NCI-H1105 (cell line): ENCODE measurements around the gene SLC49A3.
"Not testable (repeated sequence)": the region's sequence is repeated elsewhere in the genome, so short reads cannot be mapped to it uniquely, and the experiment has no call there.

Source experiments
- DNase-seq: peaks from one replicate; lab custom pipeline; 2025; lab: John Stamatoyannopoulos, UW

The SLC49A3 gene

DNA sequence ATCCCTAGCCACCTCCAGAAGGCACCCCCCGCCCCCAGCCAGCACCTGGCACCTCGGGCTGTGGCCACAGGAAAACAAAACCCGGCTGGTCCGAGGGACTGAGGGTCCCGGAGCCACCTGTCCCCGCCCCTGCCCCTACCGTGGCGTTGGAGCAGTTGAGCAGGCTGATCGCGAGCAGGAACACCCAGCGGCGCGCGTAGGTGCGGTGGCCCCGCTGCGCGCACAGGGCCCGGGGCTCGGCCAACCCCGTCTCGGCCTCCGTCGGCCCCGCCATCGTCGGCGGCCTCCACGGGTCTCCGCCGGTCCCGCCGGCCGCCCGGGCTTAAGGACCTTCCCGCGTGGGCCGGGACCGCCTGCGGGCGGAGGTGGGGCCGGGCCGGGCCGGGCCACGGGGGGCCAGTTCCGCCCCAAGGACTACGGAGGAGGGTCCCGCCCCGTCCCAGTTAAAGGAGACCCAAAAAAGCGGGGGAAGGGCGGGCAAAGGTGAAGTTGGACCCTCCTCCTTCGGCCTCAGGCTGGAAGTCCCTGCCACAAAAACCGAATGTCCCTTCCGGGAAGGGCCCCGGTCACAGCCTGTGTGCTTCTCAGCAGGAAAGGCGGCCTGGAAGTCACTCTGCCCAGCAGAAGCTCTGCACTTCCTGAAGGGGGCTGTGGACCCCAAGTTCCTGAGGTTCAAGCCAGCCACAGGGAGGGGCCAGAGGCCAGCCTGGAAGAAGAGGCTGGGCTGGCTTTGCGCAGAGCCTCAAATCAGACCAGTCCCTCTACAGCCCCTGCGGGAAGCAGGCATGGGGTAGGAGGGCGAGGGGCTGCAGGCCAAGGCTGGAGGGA lies at the start of gene SLC49A3:
TSS of gene SLC49A3 (minus strand) at position 298 of the 828 bp plus-strand sequence. CDS start at position 274, 24 bp downstream.
- no peak for DNase-seq

DNA sequence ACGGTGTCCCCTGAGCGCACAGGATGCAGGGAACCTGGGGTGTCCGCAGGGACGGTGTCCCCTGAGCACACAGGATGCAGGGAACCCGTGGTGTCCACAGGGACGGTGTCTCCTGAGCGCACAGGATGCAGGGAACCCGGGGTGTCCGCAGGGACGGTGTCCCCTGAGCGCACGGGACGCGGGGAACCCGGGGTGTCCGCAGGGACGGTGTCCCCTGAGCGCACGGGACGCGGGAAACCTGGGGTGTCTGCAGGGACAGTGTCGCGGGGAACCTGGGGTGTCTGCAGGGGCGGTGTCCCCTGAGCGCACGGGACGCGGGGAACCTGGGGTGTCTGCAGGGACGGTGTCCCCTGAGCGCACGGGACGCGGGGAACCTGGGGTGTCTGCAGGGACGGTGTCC lies 47.6 kb upstream of the SLC49A3 start:
- DNase-seq: not testable (repeated sequence)

DNA sequence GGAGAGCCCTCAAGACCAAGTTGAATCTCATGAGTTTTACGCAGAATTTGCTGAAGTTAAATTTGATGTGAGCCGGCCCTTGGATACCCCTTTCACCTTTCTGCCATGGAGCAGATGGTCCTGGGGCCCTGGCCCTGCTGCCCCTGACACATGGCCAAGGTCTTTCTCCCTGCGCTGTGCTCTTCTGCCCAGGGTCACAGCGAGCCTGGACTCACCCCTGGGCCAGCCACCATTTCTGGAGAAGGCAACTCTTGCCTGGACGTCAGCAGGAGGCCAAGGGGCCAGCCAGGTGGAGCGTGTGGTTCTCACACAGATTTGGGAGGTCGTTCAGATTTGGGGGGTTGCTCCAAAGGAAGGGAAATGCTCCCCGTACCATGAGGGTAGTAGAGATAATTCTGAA lies 46.6 kb upstream of the SLC49A3 start:
- no peak for DNase-seq

DNA sequence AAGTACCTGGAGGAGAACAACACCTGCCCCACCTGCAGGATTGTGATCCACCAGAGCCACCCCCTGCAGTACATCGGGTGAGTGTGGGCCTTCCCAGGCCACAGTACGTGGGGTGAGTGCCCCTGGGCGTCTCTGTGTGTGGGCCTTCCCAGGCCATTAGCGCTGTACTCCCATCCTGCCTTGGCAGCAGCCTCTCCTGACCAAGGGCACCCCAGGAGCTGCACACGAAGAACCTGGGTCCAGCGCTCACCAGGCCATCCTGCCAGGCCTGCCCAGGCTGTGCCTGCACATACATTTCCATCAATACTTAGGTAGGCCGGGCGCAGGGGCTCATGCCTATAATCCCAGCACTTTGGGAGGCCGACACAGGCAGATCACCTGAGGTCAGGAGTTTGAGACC lies 46.0 kb upstream of the SLC49A3 start:
- DNase-seq: no peak

DNA sequence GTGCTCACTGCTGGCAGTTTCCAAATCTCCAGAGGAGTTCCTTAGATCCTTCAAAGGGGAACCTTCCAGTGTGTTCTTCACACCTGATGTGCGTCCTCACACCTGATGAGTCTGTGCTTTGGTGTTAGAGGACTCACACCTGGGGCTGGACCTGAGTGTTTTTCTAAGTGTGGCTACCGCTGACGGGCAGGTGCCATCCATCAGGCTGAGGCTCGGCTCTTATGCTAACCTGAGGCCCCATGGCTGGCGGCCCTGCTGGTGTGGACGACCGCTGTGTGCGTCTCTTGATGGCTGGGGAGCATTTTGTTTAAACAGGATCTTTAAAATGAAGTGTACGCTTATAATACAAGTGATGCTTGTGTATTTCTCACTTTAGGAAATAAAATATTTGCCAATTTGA lies 45.1 kb upstream of the SLC49A3 start:
- DNase-seq: no peak

DNA sequence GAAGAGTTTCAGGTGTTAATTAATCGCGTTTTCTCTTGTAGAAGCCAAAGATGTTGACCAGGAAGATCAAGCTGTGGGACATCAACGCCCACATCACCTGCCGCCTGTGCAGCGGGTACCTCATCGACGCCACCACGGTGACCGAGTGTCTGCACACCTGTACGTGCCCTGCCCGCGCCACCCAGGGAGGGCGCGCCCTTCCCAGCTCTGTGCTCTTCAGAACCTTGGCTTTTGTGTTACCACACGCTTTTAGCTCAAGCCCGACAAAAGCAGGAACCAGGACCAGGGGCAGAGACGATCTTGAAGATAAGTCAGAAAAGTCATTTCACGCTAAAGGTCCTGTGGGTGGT lies 44.7 kb upstream of the SLC49A3 start:
- no peak for DNase-seq

DNA sequence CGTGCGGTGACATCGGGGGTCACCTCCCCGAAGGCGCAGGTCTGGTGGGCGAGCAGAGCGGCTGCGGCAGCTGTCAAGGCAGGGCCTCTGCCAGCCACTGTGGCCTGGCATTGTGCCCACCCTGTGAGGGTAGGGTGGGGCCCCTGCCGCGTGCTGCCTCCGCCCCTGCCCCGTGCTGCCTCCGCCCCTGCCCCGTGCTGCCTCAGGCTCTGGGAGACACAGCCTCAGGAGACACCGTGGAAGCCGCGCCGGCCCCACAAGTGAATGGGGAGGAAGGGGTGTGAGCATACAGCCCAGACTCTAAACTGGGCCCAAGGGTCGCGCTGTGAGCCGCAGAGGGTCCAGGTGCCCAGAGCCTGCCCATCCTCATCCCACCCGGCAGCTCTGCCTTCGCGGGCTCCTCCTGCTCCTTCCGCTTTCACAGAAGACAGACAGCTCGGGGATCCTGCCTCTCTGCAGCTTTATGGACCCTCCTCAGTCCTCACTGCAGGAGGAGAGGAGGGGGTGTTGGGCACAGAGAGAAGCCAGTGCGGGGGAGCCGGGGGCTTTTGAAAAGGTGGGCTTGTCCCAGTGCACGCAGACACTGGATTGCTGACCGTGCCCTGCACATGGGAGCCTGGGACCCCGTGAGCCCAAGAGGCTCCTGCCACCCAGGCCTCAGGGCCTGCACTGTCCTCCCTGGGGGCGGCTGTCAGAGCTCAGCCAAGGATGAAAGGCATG lies 44.1 kb upstream of the SLC49A3 start:
- DNase-seq: no peak

DNA sequence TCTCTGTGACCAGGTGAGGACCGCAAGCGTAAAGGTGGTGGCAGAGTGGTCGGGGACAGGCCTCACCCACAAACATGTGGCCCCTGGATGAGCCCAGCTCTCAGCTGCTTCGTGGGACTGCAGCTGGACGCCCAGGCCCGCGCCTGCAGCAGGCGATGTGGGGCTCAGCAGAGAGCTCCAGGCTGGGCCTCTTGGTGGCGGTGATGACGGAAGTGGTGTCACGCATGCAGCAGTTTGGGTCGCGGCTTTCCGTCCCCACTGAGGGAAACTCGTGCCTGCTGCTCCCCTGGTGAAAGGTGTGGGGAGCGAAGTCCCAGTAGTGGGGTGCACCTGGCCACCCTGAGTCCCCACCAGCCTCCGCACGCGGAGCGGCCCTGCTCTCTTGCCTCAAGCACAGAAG lies 43.5 kb upstream of the SLC49A3 start:
- no peak for DNase-seq

DNA sequence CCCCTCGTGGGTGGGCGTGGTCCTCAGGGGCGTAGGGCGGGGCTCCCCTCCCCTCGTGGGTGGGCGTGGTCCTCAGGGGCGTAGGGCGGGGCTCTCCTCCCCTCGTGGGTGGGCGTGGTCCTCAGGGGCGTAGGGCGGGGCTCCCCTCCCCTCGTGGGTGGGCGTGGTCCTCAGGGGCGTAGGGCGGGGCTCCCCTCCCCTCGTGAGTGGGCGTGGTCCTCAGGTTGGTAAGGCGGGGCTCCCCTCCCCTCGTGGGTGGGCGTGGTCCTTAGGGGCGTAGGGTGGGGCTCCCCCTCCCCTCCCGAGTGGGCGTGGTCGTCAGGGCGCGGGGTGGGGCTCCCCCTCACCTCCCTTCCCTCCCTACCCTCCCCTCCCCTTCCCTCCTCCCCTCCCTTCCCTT lies 43.0 kb upstream of the SLC49A3 start:
- not testable (repeated sequence) for DNase-seq

DNA sequence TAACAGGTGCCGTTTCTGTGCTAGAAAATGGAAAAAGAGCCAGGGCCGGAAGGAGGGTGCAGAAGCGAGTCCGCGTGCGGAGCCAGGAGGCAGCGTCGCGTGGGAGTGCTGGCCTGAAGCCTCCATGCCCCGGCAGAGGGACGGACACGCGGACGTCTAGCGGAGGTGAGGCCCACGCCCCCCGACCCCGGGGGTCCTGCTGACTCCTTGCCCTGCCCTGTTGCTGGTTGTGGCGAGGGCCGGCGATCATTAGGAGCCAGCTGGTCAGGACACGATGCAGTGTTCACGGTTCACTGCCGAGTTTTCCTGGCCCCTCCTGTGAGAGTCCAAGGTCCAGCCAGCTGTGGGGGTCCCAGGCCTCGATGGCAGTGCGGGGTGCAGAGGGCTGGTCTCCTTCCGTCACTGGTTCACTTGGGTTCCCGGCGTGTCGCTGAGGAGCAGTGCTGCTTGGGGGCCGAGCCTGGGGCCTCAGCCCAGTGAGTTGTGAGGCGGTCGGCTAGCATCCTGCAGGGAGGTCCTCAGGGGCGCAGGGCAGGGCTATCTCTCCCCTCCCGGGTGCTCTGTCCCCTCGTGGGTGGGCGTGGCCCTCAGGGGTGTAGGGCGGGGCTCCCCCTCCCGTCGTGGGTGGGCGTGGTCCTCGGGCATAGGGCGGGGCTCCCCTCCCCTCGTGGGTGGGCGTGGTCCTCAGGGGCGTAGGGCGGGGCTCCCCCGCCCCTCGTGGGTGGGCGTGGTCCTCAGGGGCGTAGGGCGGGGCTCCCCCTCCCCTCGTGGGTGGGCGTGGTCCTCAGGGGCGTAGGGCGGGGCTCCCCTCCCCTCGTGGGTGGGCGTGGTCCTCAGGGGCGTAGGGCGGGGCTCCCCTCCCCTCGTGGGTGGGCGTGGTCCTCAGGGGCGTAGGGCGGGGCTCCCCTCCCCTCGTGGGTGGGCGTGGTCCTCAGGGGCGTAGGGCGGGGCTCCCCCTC lies 42.3 kb upstream of the SLC49A3 start:
- DNase-seq: not testable (repeated sequence)

DNA sequence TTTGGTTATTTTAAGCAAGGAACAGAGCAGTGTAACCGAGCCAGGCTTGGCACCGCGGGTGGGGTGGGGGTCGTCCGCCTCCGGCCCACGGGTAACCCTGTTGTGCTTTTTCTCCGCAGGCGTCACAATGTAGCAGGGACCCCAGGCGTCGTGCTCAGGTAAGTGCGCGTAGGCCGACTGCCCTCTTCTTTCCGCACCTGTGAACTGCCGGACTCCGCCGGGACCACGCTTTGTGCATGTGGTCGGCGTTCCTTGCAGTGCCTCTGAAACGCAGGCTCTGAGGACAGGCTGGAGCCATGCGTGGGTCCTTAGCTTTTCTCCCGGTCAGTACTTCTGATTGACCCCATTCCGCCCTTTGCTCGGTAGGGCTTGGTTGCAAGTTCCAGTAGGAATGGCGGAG lies 41.6 kb upstream of the SLC49A3 start:
- no peak for DNase-seq

DNA sequence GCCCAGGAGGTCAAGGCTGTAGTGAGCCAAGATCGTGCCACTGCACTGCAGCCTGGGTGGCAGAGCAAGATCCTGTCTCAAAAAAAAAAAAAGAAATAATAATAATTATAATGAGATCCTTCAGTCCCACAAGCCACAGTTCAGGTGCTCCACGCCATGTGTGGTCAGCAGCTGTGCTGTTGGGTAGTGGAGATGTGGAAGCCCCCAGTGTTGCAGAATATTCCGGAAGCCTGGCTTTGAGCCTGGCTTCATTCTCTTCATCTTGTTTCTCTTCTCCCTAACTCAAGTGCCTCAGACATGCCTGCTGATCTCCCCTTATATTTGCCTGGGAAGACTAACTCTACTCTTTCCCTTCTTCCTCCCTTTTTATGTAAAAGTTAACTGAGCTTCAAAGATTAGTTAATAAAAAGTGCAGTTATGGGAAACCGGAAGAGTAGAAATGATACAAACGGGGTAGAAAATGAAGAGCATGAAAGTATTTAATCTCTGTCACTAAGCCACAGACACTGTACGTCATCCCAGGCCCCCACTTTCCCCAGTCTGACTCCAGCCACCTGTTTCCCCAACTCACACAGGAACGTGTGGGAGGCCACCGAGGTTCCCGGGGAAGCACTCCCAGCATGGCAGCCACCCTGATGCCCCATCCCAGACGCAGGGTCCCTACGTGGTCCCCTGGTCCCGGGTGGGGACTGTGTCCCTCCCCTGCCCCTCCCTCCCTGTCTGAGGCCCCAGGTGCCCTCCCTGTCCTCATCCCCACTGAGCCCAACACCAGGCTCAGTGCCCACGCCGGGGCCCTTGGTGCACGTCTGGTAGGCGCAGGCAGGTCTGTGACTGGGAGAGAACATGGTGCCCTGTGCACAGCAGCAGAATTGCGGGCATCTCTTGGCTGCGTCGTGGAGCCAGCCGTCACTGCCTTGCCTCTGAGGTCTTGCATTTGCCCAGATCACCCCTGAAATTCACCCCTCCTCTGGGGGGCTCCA lies 40.7 kb upstream of the SLC49A3 start:
- DNase-seq: no peak

DNA sequence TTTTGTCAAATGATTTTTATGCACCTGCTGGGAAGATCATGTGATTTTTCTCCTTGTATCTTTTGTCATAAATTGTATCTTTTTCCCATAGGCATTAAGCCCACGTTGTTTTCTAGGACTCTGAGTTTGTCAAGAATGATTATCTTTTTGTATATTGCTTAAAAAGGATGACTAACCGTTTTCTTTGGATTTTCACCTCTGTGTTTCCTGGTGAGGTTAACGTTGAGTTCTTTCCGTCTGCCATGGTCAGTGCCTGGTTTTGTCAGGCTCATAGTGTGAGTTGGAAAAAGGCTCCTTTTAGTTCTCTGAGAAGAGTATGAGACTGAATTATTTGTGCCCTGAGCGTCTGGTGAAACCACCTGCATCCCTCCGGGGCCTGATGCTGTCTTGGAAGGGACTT lies 38.6 kb upstream of the SLC49A3 start:
- DNase-seq: no peak

DNA sequence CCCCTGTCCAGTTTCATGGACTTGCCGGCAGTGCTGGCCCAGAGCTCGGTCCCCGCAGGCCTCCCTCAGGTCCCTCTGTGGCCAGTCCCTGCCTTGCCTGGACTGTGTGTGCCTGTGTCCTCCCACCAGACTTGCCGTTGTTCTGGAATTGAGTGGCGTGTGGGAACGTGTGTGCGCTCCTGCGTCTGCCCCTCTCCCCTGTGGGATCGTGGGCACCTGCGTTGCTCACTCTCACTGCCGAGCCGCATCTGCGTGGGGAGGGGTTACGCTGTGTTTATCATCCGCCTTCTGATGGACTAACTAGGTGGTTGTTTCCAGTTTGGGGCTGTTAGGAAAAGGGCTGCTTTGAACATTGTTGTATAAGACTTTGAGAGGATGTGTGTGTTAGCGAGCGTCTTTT lies 37.9 kb upstream of the SLC49A3 start:
- DNase-seq: no peak

DNA sequence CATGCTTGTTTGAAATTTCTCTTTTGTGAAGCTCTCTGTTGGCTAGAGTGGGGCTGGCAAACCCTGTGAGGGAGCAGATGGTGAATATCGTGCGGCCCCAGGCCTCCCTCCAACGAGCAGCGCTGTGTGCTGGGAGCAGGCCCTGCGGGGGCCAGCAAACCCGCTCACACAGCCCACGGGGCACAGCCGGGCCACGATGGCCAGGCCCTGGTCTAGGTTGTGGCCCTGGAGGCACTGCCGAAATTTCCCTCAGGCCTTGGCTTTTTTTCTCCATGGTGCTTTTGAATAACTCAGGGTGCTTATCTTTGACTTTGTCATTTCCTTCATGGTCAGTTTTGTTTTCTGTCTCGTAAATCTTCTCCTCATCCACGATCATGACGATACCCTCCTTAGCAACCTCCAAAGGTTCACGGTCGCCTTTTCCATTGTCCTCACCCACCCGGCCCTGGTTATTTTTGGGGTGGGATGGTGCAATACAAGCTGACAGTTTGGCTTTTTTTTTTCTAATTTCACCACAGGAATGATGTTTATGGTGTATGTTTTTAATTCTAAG lies 37.4 kb upstream of the SLC49A3 start:
- DNase-seq: no peak

DNA sequence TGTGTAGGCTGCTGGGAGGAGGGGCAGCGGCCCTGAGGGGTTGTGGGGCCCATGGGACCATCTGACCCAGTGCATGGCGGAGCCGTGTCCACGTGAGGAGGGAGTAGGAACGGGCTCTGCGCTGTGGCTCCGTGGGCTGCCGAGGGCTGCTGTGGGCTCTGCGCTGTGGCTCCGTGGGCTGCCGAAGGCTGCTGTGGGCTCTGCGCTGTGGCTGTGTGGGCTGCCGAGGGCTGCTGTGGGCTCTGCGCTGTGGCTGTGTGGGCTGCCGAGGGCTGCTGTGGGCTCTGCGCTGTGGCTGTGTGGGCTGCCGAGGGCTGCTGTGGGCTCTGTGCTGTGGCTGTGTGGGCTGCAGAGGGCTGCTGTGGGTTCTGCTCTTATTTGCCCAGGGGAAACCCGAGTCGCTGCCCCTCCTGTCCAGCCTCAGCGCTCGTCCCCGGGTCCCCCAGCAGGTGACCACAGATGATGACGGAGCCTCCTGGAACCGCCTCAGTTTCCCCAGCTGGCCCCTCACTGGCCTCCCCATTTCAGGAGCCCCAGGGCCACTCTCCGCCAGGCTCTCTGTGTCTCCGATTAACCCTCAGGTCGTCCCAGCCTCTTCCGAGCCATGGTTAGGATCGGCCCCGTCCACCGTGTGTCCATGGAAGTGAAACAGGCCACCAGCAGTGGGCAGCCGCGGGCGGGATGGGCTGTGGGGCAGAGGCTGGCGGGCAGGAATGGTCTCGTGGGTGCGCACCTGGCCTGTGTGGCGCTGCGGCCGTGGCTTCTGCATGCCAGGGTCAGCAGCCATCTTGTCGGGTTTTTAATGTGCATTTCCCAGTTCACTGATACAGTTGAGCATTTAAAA lies 36.7 kb upstream of the SLC49A3 start:
- no peak for DNase-seq

DNA sequence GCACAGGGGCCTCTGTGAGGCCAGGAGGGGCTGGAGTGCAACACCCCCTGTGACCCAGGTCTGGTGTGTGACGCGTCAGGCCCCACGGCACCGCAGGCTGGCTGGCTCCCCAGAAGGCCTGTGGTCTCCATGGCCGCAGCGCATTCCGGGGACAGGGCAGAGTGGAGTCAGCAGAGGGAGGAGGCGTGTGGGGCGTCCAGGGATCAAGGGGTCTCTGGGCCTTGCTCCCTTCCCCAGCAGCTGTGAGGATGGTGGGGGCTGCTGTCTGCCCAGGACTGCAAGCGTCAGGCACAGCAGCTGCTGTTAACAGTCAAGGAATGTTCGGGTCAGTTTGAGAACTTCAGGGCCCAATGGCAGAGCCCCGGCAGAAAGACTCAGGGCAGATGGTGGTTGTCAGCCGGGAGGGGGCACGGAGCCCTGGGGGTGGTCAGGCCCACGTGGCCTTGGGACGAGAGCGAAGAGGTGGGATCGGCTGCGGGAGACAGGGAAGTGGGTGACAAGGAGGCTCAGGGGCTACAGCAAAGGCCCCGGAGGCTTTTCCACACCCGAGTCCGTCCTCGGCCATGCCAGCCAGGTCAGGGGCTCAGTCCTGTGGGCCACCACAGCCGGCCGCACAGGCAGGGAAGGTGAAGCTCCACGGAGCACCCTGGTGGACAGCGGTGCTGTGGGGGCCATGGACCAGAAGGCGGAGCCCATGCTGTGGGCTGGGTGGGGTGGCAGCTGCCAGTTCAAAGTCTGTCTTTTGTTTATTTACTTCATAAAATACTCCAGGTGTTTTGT lies 35.0 kb upstream of the SLC49A3 start:
- DNase-seq: no peak

DNA sequence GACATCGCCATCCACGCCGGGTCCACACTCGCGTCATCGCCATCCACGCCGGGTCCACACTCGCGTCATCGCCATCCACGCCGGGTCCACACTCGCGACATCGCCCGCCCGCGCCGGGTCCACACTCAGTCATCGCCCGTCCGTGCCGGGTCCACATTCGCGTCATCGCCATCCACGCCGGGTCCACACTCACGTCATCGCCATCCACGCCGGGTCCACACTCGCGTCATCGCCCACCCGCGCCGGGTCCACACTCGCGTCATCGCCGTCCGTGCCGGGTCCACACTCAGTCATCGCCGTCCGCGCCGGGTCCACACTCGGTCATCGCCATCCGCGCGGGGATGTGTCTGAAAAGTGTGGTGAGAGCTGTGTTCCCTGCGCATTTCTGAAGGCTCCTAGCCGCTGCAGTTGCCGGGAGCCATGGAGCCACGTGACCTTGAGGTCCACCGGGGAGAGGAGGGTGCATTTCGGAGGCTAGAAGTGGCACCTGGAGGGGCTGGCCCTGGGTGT lies 34.0 kb upstream of the SLC49A3 start:
- DNase-seq: no peak

DNA sequence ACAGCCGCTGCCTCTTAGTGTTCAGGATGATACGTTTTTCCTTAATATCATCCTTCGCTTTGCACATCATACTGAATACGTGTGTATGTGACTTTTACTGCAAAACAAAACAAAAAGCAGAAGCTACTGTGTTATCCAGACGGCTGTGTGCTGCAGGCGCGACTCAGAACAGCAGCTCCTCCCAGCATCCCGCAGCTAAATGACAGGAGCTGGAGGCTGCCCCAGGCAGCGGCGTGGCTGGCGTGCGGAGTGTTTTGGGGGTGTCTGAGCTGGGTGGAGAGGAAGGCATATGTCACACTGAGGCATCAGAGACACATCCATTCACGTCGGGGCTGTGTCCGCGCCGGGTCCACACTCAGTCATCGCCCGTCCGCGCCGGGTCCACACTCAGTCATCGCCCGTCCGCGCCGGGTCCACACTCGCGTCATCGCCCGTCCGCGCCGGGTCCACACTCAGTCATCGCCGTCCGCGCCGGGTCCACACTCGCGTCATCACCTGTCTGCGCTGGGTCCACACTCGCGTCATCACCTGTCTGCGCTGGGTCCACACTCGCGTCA lies 33.3 kb upstream of the SLC49A3 start:
- DNase-seq: no peak
